HG02970 (cell line): ENCODE measurements around the gene PLCH2.
"Not testable (repeated sequence)": the region's sequence is repeated elsewhere in the genome, so short reads cannot be mapped to it uniquely, and the experiment has no call there.

ENCODE experiments used
- ATAC-seq: cut with Tn5 transposase; IDR thresholded peaks from one replicate; pipeline ENCODE4 v1.9.1; 2021; ENCODE audit warnings: mild to moderate bottlenecking, moderate library complexity, moderate number of reproducible peaks; ENCODE audit not compliant: unreplicated experiment, low FRiP score

The PLCH2 gene

GRCh38 chr1:2476061-2476999, at the start of gene PLCH2:
PLCH2 (plus strand) TSS chr1:2476289; CDS start chr1:2476589, 300 bp downstream.
- no peak for ATAC-seq

GRCh38 chr1:2426540-2426939, 49.5 kb upstream of the PLCH2 start:
- no peak for ATAC-seq

- ATAC-seq, result no peak
Measured at GRCh38 chr1:2427051-2427450, 49.0 kb upstream of the PLCH2 start.

- ATAC-seq, result no peak
Measured at GRCh38 chr1:2427976-2428375, 48.1 kb upstream of the PLCH2 start.

- ATAC-seq, result no peak
Measured at GRCh38 chr1:2428490-2428889, 47.6 kb upstream of the PLCH2 start.

- ATAC-seq, result no peak
Measured at GRCh38 chr1:2429780-2430591, 46.1 kb upstream of the PLCH2 start.

- ATAC-seq, result no peak
Measured at GRCh38 chr1:2430592-2430973, 45.5 kb upstream of the PLCH2 start.

- ATAC-seq, result no peak
Measured at GRCh38 chr1:2431103-2431502, 45.0 kb upstream of the PLCH2 start.

GRCh38 chr1:2431518-2431917, 44.6 kb upstream of the PLCH2 start:
- no peak for ATAC-seq

- no peak for ATAC-seq
Measured at GRCh38 chr1:2432441-2432844, 43.6 kb upstream of the PLCH2 start.

- ATAC-seq, result no peak
Measured at GRCh38 chr1:2433196-2433595, 42.9 kb upstream of the PLCH2 start.

GRCh38 chr1:2433936-2434655, 42.0 kb upstream of the PLCH2 start:
- ATAC-seq, result no peak

- ATAC-seq, result no peak
Measured at GRCh38 chr1:2435091-2435490, 41.0 kb upstream of the PLCH2 start.

GRCh38 chr1:2435746-2436355, 40.2 kb upstream of the PLCH2 start:
- no peak for ATAC-seq

GRCh38 chr1:2436876-2437275, 39.2 kb upstream of the PLCH2 start:
- ATAC-seq, result no peak

GRCh38 chr1:2437617-2438016, 38.5 kb upstream of the PLCH2 start:
- ATAC-seq, result no peak

- no peak for ATAC-seq
Measured at GRCh38 chr1:2438038-2438437, 38.1 kb upstream of the PLCH2 start.

- no peak for ATAC-seq
Measured at GRCh38 chr1:2438641-2439040, 37.4 kb upstream of the PLCH2 start.

- ATAC-seq, result no peak
Measured at GRCh38 chr1:2439369-2439768, 36.7 kb upstream of the PLCH2 start.

- ATAC-seq, result not testable (repeated sequence)
Measured at GRCh38 chr1:2440346-2440745, 35.7 kb upstream of the PLCH2 start.
